Islet precursor cell (in vitro differentiated cells): Measurements from ENCODE around the gene SPOCK2.

Source experiments
- DNase-seq: peaks from one replicate; pipeline ENCODE4 v3.0.0-alpha.2; 2018

Gene SPOCK2

DNA sequence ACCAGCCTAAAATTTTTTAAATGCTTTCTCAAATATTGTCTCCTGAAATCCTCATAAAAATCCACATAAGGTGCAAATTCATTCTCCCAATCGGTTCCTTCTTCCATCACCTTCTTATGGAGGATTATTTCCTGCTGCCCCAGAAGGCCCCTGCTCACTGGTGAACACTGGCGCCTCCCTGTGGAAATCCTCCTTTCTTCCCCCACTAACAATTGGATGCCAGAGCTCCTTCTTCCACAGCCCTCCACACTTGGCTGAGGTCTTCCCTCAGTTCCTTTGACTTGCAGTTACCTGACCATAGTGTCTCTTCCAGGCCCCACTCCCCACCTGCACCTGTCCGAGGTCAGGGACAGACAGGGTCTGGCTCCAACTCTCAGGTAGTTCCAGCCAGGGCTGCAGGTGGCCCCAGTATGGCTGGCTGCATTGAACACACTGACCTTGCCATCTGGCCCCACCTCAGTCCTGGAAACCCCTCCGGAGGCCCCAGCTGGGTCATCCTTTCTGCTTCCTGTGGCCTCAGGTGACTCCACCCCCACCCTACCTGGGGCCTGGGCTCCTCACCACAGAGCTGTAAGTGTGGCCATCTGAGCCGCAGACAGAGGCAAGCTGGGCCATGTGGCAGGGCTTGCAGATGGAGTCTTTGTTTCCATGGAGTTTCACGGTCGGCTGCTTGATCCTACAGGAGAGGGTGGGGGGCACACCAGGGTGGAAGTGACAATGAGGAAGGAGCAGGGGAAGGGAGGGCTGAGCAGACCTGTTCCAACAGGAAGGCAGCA is 18.4 kb downstream of the SPOCK2 start:
- no peak for DNase-seq

DNA sequence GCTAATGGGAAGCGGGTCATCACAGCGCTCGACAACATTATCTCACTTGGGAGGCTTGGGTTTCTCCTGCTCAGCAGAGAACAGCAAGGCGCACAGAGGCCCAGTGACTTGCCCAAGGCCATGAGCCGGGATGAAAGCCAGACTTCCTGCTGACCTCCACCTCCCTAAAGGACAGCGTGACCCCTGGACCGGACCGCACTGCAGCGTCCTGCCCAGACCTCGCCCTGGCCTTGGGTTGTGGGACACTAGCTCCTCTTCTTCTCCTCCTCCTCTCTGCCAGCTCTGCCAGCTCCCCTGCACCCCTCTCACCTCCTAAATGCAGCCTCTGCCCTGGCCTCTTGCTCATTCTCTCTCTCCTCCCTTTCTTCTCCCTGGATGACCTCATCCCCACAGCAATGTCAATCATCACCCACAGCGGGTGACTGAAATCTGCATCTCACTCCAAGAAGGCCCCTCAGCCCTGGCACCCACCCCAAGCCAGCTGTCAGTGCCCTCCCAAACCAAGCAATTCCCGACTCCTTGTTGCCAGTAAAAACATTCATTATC is 19.4 kb downstream of the SPOCK2 start:
- DNase-seq, result peak; percentile 77

DNA sequence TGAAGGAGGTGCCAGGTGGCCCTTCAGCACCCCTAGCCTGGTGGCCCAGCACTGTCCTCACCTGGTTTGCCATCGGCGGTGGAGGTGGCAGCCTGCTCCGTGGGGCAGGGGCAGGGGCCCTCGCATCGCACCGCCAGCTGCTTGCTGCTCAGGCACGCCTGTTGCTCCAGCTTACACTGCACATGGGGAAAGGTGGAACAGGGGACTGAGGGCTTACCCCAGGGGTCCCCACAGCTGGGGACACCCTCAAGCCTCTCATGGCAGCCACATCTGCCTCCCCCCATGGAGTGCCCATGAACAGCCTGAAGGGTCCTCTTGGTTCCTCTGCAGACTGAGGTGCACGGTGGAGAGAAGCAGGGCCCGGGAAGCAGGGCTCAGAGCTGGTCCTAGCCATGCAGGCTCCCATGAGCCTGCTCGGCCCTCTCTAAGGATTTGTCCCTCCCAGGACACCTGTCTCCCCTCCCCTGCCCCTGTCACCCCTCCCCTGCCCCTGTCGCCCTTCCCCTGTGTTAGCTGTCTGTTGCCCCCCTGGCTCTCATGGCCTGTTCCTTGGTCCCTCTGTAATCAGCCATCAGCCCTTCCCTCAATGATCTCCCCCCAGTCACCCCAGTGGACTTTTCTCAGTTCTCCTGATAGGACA is 20.1 kb downstream of the SPOCK2 start:
- DNase-seq, result no peak

DNA sequence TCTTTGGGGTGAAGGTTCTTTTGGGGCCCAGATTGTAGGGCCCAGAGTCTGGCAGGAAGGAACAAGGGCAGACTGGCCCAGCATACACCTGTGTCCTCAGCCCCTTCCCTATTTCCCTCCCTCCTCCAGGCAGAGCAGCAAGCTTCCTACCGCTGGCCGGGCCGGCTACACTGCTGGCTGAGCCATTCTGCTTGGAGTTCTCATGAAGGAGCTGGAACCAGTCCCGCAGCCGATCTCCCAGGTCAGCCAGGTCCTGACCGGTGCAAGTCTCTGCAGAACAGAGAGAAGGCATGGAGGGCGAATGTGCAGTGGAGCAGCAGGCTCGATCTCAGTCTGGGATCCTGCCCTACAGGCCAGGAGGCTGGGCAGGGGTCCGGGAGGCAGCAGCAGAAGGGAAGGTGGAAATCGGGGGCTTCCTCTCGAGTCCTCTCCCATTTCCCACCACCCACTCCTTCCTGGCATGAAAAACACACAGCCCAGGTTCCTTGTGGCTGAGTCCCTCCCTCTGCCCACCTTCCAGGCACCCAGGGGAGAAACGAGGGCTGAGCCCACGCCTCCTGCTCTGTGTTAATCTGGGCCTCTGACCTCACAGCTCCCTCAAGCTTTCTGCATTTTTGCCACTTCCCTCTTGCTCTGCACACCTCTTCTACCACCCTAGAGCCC is 20.8 kb downstream of the SPOCK2 start:
- DNase-seq, result no peak

DNA sequence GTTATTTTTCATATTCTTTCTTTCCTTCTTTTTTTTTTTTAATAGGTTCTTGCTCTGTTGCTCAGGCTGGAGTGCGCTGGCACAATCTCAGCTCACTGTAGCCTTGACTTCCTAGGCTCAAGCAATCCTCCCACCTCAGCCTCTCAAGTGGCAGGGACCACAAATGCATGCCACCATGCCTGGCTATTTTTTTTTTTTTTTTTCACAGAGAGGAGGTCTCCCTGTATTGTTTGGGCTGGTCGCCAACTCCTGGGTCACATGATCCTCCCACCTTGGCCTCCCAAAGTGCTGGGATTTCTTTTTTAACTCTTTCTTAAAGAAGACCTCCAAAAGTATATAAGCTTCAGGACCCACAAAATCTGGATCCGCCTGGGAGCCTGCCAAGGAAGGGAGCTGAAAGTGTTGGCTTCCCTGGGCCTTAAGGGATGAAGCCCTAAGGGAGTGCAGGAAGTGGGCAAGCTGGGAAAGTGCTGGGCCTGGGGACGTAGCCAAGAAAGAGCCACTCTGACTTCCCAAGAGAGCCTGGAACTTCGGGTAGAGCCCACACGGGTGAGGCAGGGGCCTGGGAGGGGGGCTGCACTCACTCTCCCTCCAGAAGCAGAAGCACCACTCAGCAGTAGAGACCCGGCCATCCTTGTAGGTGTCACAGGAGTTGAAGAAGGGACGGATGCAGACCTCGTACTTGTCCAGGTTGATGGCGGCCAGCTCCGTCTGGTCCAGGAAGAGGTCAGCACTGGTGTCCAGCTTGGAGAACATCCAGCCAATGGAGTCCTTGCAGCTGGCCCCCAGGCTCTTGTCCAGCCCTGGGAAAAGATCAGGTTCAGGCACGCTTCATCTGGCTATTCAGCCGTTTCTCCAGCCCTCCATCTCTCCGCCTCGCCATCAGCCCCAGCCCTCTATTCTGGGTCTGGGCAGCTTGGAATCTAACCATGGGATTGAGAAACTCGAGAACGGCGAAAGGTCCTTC is 21.8 kb downstream of the SPOCK2 start:
- DNase-seq, result no peak

DNA sequence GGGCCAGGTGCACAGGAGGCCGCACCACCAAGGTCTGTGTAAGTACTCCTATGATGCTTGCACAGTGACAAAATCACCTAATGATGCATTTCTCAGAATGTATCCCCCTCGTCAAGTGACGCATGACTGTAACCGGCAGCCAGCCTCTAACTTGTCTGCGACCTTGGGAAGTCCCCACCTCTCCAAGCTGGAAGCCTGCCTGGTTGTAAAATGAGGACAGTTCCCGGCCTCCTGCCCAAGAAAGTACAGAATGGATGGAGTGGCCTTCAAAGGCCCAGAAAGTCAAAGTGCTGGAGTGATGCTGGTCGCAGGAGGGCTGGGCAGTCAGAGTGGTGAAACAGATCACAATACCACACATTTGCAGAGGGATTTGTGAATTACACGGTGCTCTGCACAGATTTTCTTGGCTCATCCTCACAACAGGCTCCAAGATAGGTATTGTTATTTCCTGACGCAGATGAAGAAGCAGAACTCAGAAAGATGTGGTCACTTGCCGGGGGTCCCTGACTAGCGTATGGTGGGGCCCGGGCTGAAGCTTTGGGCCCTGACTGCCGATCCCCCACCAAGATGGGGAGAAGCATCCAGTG is 22.8 kb downstream of the SPOCK2 start:
- no peak for DNase-seq

DNA sequence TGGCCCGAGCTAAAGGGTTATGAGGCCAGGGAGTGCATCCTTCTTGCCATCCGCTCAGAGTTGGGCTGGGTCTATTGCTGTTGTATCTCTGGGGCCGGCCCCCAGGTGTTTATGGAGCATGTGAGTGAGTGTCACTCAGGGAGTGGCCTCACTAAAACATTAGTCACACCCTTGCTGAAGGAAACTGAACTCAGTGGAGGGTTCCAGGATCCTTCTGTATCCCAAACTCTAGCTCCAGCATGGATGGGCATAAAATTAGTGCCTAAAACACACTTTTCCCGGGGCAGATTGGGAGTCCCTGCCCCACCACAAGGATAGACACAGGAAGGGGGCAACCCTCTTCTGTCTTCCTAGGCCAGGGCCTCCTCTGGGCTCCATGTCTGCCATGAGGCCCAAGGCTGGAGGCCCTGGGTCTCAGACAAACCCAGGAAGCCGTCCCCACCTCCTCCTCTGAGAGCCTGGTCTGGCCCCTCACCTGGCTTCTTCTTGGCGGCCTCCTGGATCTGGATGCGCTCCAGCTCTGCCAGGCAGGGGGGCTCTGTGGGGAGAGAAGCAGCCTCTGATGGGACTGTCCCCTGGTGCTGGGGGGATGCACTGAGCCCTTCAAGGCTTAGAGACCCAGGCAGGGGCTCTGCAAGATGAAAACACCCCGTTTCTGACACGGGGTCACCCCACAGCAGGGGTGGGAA is 24.5 kb downstream of the SPOCK2 start:
- no peak for DNase-seq

DNA sequence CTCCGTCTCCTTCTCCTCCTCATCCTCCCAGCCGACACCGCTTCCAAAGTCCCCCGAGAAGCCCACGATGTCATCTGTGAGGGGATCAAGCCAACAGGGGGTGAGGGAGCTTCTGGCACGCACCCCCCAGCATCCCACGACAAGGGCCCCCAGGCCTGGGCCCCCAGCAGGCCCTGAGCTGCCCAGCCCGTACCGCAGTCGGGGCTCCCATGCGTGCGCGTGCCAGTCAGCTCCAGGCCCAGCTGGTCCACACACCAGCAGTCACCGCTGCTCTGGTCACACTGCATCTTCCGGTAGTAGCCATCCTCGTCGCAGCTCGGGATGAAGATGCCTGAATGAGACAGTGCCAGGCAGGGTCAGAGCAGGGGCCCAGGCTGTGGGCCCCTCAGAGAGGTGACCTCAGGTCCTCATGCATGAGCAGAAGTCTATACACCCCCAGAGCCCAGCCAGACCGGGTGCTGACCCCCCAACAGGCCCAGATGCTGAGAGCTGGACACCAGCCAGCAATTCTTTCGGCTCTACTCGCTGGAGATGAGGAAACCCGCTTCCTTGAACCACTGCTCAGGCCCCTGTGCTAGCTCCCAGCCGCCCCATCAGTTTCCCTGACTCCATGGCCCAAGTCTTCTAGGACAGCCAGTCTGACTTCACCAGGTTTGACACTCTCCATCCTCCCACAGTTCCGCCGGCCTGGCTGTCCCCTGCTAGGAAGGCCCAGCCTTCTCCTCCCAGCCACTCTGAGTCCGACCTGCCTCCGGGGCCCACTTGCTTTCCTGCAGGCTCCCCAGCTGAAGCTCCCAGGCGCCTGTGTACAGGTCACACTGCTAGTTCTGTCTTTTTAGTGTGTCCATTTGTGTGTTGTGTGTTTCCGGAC is 25.3 kb downstream of the SPOCK2 start:
- DNase-seq, result no peak

DNA sequence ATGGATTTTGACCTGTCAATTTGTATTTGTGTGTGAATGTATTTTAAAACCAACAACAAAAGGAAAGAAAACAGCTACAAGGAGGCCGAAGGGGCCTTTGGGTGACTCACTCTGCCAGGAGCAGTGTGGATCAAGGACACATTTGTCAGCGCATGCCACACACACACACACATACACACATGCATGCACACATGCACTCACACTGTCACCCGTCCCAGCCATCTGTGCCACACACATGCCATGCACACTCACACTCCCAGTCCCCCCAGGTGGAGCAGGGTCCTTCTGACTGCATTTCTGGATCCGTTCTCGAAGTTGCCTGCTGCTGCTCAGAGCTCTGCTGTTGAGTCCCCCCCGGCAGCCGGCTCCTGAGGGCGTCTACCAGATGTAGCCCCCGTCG is 26.0 kb downstream of the SPOCK2 start:
- DNase-seq, result no peak

DNA sequence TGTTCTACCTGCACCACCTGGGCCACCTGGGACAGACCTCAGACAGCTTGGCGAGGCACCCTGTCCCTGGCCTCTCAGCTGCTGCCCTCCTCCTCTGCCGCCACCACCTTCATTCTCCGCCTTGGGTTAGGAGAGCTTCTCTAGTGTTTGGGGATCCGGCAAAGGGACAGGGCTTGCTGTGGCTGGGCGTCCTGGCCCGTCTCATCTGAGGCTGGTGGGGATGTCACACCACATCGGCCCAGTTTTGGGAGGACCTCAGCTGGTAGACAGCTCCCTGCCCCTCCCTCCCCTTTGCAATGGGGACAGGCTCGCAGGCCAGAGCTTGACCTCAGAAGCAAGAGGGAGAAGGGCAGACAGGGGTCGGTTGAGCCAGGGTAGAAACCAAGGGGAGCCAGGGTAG is 26.4 kb downstream of the SPOCK2 start:
- no peak for DNase-seq

DNA sequence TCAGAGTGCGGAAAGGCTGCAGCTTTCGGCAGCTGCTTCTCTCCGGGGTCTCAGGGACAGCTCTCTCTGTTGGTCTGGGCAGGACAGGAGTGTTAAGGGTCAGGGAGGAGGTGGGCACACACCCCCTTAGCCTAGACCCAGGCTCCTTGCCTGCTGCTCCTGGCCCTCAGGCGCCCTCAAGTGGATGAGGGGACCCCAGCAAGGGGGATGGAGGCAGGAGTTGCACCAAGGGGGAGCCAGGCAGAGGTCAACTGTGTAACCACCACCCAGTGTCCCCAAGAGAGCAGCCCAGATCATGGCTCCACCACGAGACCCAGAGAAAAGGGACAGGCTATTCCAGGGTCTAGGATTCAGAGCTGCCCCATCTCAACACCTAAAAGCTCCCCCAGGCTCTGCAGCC is 26.9 kb downstream of the SPOCK2 start:
- no peak for DNase-seq

DNA sequence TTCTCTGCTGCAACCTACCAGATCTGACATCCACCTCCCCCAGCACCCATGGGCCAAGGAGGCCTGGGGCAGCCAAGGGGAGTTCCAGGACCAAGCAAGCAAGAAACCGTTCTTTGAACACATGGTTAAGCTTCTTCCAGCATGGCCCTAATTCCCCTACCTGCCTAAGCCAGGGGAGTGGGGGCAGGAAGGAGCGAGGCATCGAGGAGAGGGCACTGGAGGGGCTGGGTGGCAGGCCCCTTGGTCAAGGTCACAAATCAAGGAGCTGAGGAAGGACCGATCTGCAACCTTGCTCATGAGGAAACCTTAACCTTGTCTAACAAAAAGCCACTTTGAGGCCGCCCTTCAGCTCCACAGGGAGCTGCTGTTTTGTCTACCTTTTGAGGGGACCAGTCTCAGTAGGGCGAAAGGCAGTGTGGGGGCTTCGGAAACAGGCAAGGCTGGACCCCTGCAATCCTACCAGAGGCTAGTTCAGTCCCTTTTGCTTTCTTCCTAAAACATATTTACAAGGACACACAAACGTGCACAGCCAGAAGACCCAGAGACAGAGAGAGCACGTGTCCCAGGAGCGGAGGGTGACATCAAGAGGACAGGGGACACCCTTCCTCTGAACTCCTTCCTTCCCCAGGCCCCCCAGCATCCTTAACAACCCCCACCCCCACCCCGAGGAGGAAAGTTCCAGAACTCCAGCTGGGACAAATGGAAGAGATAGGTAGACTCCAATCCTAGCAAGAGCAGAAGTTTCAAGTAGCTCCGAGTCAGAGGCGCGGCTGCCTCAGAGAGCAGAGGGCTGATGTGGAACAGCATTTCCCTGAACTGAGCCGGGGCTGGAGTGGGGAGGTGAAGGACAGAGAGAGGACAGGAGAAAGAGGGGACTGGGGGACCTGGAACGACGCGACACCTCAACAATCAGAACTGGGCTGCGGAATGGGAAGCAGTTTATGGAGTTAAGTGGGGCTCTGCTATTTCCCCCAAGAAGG is 28.2 kb downstream of the SPOCK2 start:
- no peak for DNase-seq

DNA sequence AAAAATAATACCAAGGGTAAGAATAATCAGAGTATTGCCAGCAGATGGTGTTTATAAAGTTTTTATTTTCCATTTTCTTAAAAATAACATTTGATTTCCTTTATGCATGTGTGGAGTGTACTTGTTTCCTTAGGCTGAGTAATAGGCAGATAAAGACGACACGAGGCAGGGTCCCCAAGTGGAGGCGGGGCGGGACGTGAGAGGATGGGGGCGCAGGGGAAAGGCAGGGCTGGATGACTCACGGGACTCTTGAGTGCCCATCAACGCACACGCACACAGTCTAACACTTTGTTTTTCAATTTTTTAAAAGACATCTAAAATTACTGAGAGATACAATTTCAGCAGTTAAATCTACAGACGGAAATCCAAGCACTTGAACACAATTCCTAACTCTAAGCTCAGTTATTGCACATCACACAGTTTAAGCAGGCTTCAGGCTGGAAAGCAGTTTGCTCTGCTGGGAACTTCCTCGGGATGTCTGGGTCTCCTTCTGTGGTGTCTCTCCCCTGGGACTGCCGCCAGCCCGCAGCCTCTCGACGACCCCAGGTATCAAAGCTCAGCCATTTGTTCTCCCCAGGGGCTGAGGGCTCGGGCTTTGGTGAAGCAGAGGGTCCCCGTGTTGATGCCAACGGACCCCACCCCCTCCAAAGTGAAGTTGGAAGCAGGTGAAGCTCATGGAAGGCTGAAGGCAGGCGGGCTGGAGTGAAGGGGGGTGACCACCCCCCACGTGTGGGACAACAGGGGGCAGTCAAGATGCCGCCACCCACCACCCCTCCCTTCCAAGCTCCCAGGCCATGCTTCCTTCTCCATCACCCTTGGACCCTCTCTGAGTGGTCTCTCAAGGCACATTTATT is 29.1 kb downstream of the SPOCK2 start:
- DNase-seq, result no peak

DNA sequence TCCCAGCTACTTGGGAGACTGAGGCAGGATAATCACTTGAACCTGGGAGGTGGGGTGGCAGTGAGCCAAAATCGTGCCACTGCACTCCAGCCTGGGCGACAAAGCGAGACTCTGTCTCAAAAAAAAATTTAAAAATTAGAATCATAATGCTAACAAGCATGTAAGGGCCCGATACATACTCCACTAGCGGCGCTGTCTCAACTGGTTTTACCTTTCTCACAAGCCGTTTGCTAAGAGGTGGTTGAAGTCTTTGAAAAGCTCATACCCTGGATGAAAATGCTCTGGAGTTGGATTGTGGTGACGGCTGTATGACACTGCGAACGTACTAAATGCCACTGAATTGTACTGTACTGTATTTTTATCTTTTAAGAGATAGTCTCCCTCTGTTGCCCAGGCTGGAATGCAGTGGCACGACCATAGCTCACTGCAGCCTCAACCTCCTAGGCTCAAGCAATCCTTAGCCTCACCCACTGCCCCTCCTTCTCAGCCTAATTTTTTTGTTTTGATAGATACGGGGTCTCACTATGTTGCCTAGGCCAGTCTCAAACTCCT is 29.9 kb downstream of the SPOCK2 start:
- DNase-seq, result no peak

DNA sequence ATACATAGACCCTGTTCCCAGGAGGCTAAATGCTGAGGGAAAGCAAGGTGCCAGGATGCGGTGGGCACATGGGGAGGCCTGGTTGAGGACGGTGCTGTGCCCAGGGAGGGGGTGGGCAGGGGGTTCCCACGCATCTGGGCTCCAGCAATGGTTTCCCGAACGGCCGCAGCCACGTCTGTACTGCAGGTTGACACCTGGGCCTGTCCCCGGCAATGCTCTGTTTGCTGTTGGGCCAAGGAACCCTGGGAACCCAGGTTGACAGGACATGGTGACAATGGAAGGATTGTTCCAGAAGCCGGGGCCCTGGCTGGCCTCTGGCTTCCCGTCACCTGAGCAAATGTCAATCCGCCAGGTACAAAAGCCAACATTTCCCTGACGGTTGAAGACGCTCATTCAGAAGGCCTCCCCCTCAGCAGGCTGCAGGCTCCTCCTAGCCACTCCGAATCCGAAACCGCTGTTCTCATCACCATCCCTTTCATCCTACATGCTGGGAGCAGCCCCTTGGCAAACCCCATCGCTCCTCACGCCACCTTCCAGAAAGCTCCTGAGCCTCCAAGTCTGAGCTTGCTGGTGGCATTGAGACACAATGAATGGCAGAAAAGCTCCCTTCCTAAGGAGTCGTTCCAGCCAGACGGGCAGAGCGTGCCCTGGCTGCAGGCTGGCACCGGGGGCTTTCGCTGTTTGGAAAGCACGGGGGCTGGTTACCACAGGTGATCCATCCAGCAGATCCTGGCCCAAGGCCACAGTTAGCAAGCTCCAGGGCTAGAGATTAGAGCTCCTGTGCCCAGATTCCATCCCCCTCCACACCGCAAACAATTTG is 31.2 kb downstream of the SPOCK2 start:
- DNase-seq, result no peak

DNA sequence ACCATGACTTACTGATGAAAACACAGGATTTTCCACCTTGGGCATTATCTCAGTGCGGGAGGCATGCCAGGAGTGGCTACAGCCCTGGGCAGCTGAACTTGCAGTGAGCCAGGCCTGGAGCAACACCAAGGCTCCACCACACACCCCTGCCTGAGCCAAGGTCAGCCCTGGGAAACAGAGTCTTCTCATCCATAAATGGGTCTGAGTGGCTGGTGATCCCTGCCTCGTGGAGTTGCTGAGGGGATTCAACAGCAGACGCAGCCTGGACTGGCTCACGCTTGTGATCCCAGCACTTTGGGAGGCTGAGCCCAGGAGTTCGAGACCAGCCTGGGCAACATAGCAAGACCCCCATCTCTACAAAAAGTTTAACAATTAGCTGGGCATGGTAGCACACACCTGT is 32.2 kb downstream of the SPOCK2 start:
- DNase-seq, result no peak

DNA sequence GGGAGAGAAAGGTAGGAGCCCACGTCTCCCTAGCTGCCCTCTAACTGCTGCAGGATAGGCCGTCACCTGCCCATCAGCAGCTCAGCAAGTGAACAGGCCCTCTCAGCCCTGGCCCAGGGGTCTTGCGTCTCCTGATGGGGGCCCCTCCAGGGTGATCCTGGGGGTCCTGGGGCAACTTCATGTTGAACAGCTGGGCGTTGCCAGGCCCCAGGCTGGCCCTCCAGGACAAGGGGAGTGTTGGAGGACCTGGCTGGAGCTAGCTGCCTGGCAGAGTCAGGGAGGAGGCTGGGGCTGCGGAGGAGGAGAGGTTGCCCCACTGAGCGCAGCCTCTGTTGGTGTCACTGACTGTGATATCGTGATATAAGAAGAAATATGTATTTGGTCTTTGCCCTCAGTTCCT is 34.7 kb downstream of the SPOCK2 start:
- DNase-seq, result no peak
